Measurements from ENCODE around the gene NFIB. TPM values are rescaled to one million over a fixed set of nuclear protein-coding genes. Genes with fewer than 3 reads are reported as not detected.

The NFIB gene
- total RNA-seq, 6 experiments from 2014 or later = 0.69 to 6.2 (median 4.4) TPM

DNA sequence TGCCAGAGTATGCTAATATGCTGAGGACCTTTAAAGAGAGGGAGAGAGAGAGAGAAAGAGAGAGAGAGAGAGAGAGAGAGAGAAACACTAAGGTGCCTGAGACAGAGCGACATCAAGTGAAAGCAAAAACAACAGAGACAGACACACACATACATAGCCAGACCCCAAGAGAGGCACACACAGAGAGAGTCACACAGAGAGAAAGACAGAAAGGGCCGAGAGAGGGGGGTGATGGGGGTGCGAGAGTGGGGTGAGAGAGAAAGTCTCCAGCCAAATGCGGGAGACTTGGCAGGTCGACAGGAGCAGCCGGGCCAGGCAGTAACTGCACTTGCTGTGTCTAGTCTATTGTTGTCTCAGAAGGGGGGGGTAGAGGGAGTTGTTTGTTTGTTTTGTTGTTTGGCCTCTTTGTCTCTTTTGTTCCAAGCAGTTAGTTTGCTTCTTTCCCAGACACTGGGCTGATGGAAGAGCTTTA lies 30.1 kb upstream of the NFIB start:
- DNase-seq = no peak
- Mint-ChIP-seq H3K36me3 (ENCODE audit: low read depth) (no peaks in the 10 kb centered on the region), H3K27ac (no peak overlapping the region)

DNA sequence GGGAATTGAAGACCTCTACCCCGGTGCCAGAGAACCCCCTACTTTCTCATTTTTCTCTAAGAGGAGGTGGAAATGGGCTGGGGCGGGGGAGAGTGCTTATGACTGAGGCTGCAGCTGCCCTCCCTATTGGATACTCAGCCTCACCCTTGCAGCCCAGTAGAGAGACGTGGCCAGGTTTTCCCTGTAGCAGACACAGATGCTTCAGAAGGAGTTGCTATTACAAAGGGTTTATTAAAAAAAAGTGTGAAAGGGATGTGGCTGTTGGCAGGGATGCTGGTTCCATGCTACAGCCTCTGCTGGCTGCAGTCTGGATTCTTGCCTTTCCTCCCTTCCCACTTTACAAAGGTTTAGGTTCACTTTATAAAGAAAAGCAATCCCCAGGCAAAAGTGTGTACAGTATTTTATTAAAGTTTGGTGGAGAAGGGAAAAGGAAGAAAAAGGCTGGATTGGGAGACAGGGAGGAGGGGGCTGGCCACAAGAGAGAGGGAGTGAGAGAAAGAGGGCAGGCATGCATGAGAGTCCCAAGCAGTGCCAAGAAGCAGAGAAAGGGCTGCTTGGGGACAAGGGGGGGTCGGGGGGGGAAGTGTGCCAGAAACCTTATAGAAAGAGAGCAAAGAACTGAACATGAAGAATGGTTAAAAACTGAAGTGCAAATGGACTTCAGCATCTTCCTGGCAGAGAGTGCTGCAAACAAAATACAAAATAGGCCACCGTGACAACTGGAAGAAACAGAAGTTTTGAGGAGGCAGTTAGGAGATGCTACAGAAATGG lies 29.5 kb upstream of the NFIB start:
- Mint-ChIP-seq H3K27ac (no peak overlapping the region), H3K36me3 (ENCODE audit: low read depth) (no peaks in the 10 kb centered on the region), H3K4me1 (ENCODE audit: low read depth) (0 out of 2 replicates have a peak, but pooled peaks cover 4% of the 10 kb centered on the region), H3K27me3 (ENCODE audit: insufficient read depth) (peaks cover 24% of the 10 kb centered on the region), H3K9me3 (no peaks in the 10 kb centered on the region), H3K4me3 (no peak overlapping the region)
- TF ChIP-seq, protein P1, sequence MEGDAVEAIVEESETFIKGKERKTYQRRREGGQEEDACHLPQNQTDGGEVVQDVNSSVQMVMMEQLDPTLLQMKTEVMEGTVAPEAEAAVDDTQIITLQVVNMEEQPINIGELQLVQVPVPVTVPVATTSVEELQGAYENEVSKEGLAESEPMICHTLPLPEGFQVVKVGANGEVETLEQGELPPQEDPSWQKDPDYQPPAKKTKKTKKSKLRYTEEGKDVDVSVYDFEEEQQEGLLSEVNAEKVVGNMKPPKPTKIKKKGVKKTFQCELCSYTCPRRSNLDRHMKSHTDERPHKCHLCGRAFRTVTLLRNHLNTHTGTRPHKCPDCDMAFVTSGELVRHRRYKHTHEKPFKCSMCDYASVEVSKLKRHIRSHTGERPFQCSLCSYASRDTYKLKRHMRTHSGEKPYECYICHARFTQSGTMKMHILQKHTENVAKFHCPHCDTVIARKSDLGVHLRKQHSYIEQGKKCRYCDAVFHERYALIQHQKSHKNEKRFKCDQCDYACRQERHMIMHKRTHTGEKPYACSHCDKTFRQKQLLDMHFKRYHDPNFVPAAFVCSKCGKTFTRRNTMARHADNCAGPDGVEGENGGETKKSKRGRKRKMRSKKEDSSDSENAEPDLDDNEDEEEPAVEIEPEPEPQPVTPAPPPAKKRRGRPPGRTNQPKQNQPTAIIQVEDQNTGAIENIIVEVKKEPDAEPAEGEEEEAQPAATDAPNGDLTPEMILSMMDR (IDR thresholded peaks at IDR 0.05) = no peak
- DNase-seq = no peak

More for the DNA sequence above, 30.1 kb upstream of the NFIB start:
- Mint-ChIP-seq H3K27me3 (ENCODE audit: insufficient read depth) (peaks cover 31% of the 10 kb centered on the region), H3K4me1 (ENCODE audit: low read depth) (0 out of 2 replicates have a peak, but pooled peaks cover 10% of the 10 kb centered on the region), H3K9me3 (no peaks in the 10 kb centered on the region), H3K4me3 (no peak overlapping the region)
- TF ChIP-seq, protein P1 (IDR thresholded peaks at IDR 0.05) = no peak

DNA sequence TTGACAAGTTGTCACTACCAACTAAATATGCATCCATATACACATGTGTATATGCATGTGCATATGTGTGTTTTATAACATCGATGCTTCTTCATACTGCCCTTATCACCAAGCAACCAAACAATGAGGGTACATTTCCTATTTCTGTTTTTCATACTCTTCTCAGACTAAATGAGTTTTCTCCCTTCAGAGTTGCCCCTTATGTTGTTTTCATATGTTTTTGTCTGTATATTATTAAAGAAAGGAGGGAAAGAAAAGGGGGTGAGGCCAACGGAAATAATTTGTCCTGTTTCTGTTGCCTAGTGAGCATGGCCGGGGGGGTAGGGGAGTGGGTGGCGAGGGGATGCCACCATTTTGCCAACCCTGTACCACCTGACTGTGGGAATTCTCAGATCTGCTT lies 28.8 kb upstream of the NFIB start:
- no peak for DNase-seq
- TF ChIP-seq, protein P1 (IDR thresholded peaks at IDR 0.05) = no peak
- H3K36me3 Mint-ChIP-seq (ENCODE audit: low read depth) = no peaks in the 10 kb centered on the region
- H3K4me3 Mint-ChIP-seq = no peak overlapping the region
- H3K4me1 Mint-ChIP-seq (ENCODE audit: low read depth) = no peaks in the 10 kb centered on the region
- H3K27ac Mint-ChIP-seq = no peak overlapping the region
- peaks cover 20% of the 10 kb centered on the region for H3K27me3 Mint-ChIP-seq (ENCODE audit: insufficient read depth)
- H3K9me3 Mint-ChIP-seq = no peaks in the 10 kb centered on the region

DNA sequence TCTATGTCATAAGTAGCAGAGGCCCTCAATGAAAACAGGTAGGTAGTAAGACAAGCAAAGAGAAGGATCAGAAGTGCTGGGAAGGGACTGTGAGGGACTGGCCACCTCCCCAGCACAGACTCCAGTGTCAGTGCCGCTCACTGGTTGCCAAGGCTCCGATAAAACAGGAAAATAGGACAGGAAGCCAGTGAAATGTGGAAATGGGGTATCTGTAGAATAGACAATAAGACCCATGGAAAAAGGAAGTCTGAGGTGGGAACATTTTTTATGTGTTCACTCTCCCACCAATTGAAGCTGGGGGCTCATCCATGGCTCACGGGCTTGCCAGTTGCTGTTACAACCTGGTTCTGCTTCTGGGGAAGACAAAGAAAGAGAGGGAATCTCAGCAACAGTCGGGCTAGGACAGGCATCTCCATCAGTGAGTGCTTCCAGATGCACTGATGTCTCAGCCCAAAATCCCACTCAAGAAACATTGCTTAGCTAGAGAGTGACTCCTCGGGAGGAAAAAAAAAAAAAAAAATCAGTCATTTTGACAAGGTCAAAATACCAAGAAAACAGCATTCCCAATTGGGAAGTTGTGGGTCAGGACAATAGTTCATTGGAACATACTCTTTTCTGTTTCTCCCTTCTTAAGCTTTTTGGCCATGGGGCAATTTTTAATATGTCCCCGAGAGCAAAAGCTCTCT lies 27.6 kb upstream of the NFIB start:
- TF ChIP-seq, protein P1 (IDR thresholded peaks at IDR 0.05) = no peak
- Mint-ChIP-seq H3K27ac (no peak overlapping the region), H3K4me1 (ENCODE audit: low read depth) (no peaks in the 10 kb centered on the region), H3K4me3 (no peak overlapping the region), H3K27me3 (ENCODE audit: insufficient read depth) (peaks cover 13% of the 10 kb centered on the region), H3K36me3 (ENCODE audit: low read depth) (no peaks in the 10 kb centered on the region), H3K9me3 (no peaks in the 10 kb centered on the region)
- no peak for DNase-seq

DNA sequence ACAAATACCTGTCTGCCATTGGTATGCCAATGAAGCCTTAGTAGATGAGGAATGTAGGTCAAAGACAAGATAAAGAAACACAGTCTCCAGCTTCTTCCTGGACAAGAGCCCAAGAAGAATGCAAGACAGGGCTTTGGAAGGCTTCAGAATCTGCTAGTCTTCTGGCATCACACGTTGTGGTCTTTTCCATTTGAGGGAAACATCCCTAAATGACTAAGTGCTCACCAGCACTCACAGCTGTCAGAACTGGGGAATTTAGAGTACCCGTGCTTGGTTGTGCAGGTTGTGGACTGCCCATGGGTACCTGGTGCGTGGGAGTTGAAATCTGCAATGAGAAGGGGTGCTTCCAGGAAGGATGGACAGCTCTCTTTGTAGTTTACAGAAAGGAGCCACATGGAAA lies 27.1 kb upstream of the NFIB start:
- Mint-ChIP-seq H3K27me3 (ENCODE audit: insufficient read depth) (peaks cover 13% of the 10 kb centered on the region), H3K4me1 (ENCODE audit: low read depth) (no peaks in the 10 kb centered on the region), H3K27ac (no peak overlapping the region), H3K36me3 (ENCODE audit: low read depth) (no peaks in the 10 kb centered on the region), H3K9me3 (no peaks in the 10 kb centered on the region), H3K4me3 (no peak overlapping the region)
- no peak for DNase-seq
- TF ChIP-seq, protein P1 (IDR thresholded peaks at IDR 0.05) = no peak

Data from HFFc6 (cell line).